HL-60/S4 treated with retinoic acid at 250 ng/mL for 4 days and 3 days (cell line): ENCODE results near the gene RALGAPA2.

Experiments
- in situ Hi-C: fragments of 300-500 bp; cut with MboI; formaldehyde crosslinking; loops from 2 replicates; pipeline ENCODE4 v1.7.0; 2022; ENCODE audit warnings: low sequenced_read_pairs

The RALGAPA2 gene

DNA sequence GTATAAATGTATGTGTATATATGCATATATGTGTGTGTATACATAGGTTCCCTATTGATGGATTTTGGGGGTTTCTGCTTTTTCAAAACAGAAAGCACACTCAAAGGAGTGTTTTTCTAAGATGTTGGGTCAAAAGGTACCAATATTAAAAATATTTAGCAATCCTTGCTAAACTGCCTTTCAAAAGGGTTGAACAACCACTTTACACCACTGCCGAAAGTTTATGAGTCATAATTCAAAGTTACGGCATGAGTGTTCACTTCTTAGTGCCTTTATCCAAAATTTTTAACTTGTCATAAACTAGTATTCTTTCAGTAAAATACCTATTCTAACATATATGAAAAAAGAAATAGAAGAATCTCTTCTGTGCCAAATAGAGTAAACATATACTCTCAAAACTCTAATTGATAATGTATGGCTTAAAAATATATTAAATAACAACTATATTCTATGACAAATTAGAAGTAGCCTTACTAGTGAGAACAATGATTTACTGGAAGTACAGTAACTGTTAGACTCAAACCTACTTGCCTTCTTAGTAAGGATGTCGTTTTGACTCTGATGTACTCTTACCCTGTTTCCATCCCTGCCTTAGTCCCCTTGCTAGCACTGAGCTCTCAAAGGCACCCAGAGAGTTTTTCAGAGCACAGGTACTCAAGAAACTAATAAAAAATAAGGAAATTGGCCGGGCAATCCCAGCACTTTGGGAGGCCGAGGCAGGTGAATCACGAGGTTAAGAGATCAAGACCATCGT is 208.5 kb downstream of the RALGAPA2 start:
- in situ Hi-C loops = no loop called here

- in situ Hi-C loops = no loop called here
Measured at GRCh38 chr20:20501128-20501527, 211.3 kb downstream of the RALGAPA2 start.

DNA sequence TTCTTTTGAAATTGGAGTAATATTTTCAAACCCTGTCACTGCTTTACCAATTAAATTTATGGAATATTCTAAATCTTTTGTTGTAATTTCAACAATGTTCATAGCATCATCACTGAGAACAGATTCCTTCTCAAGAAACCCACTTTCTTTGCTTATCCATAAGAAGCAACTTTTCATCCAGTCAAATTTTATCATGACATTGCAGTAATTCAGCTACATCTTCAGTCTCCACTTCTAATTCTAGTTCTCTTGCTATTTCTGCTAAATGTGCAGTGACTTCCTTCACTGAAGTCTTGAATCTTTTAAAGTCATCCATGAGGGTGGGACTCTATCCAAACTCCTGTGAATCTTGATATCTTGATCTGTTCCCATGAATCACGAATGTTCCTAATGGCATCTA is 212.1 kb downstream of the RALGAPA2 start:
- in situ Hi-C loops = no loop called here

GRCh38 chr20:20499439-20499838 is 213.0 kb downstream of the RALGAPA2 start:
- in situ Hi-C loops = no loop called here

DNA sequence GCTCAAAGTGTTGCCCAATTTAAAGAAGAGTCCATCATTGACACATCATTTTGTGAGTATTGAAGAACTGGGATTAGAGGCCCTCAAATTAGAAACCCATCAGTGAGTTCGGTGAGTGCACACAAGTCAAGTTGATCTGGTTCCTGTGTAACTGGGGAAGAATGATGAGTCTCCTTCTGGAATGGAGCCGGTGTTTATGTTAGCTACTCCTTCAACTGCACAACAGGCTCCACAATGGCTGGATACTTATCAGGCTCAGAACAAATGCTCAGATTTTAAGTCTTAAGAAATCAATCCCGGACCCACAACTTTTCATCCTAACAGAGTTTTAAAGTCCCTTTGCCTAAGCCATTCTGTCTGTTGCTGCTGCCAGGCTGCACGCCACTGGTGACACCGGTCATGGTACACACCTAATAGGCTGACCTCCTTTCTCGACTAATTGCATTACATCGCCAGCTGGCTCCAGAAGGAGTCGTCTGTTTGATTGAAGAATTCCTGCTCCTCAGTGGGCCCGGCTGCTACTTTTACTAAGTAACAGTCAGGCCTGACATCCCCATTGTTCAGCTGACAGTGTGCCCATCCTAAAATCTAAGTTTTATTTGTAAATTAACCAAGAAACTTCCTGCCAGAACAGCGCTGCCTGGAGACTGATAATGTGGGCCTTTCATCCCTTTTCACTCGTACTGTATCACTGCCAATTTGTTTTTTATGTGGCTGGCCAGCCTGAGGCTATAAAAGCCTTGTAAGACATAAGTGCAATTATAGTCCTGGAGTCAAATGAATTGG is 214.2 kb downstream of the RALGAPA2 start:
- in situ Hi-C loops = no loop called here

DNA sequence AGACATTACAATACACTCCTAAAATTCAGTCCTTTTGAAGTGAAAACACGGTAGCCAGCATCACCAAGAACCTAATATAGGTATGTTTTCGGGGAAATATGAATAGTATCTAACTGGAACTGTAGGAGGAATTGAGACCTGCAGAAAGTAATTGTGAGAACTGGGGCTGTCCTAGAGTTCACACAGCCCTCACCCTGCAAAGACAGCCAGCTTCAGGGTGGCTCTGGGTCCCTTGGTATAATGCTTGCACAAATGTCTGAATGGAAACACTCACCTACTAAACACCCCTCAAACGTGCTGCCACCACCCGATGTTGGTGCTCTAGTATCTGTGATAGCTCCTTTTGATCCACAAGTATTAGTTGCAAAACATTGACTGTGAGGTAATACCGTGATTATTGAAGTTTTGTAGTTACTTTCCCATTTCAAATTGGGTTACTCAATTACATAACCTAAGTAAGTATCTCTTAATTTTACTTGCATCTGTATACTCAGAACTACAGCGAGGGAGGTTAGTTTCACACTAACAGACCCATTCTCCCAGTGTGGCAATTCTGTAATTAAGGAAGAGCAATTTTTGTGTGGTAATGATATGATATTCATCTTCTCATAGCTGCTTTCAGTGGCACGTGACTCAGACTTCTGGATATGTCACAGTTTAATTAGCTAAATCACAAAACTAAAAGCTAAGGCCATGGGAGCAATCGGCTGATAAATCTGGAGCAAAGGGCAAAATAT is 215.0 kb downstream of the RALGAPA2 start:
- in situ Hi-C loops = no loop called here

GRCh38 chr20:20495729-20496503 is 216.5 kb downstream of the RALGAPA2 start:
- in situ Hi-C loops = no loop called here

- in situ Hi-C loops = no loop called here
Measured at GRCh38 chr20:20493701-20494100, 218.7 kb downstream of the RALGAPA2 start.

- in situ Hi-C loops = no loop called here
Measured at GRCh38 chr20:20492521-20493332, 219.7 kb downstream of the RALGAPA2 start.

- in situ Hi-C loops = no loop called here
Measured at GRCh38 chr20:20491784-20492264, 220.6 kb downstream of the RALGAPA2 start.

DNA sequence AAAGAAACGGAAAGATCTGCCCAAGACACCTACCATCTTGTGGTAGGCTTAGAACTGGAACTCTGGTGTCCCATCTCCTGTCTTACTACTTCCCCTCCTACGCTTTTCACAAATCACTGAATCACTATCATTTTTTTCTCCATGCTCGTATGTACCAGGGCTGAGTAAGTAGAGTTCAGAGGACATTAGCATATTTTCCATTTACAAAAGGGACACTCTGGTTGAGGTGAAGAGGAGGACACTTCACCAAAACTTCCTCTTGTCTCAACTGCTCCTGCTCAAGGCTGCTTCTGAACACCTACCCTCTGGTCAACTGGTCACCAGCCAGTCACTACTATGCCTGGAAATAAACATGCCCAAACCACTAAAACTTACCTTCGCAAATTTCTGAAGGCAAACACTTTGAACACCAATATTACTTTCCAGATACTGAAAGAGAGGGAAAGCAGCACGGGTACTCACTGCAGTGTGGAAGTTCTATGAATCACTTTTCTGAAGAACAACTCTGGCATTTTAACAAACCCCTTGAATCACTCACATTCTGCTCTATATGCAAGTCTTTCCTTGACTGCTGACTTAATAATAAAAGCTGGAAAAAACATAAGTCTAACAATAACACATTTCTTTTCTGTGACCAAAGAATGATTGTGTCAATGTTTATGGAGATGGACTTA is 221.2 kb downstream of the RALGAPA2 start:
- in situ Hi-C loops = no loop called here

GRCh38 chr20:20490673-20491072 is 221.8 kb downstream of the RALGAPA2 start:
- in situ Hi-C loops = no loop called here

- in situ Hi-C loops = no loop called here
Measured at GRCh38 chr20:20489648-20490341, 222.6 kb downstream of the RALGAPA2 start.

- in situ Hi-C loops = no loop called here
Measured at GRCh38 chr20:20489054-20489453, 223.4 kb downstream of the RALGAPA2 start.

DNA sequence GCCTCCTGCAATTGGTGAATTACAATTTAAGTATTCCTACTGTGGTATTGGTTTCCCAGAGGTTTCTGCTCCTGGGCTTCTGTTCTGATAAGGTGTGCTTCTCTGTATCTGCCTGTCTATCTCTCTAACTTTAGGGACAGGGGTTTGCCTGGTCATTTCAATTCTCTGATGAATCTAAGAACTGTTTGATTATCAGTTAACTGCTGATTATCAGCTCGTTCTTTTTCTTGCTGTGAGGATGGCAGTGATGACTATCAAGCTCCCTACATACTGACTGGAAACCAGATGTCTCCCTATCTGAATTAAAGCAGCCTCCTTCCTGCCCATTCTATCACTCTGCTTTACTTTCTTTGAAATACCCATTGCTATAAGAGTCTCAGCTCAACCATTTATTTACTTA is 224.1 kb downstream of the RALGAPA2 start:
- in situ Hi-C loops = no loop called here

DNA sequence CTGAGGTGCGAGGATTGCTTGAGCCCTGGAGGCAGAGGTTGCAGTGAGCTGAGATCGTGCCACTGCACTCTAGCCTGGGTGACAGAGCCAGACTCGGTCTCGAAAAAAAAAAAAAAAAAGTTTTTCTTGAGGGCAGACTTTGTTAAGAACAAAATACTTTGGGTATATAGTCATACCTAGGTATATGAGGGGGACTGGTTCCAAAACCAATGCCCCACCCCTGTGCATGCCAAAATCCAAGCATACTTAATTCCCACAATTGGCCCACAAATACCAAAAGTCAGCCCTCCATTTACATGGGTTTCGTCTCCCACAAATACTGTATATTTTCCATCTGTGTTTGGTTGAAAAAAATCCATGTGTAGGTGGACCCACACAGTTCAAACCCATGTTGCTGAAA is 224.6 kb downstream of the RALGAPA2 start:
- in situ Hi-C loops = no loop called here

DNA sequence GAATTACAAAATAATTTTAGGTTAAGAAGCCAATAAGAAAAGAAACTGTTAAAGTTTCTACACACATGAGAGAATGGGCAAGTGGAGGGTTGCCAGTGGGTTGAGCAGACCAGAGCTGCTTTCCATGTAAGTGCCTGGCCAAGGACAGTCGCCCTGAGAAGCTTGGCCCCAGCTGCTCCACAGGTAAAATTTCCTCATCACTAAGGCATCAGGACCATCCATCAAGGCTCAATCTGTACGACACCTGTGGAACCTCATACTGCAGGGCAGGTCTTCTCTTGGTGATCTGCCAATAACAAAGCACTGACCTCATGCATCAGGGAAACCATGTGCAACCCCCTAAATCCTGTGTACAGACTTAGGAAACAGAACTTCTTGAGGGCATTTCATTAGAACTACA is 229.1 kb downstream of the RALGAPA2 start:
- in situ Hi-C loops = no loop called here

GRCh38 chr20:20482453-20482852 is 230.0 kb downstream of the RALGAPA2 start:
- in situ Hi-C loops = no loop called here

DNA sequence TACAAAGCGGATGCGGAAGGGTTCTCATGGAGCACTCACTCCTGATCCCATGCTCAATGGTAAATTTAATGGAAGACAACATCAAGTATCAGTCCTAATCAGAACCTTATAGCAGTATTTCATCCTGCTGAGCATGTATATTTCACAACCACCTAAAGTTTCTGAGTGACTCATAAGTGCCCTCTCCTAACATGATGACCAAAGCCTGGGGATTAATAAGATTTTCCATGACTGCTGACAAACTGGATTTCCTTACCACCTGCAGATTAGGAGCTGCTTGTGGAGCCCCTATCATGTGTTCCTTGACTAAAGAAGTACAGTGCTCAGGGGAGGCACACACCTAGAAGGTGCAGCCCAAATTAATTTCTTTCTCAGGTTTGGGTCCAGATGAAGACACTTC is 231.8 kb downstream of the RALGAPA2 start:
- in situ Hi-C loops = no loop called here
